HG02885 (cell line): Measurements from ENCODE around the gene MCF2L.
"Not testable (repeated sequence)": the region's sequence is repeated elsewhere in the genome, so short reads cannot be mapped to it uniquely, and the experiment has no call there.

Experiments used
- ATAC-seq: cut with Tn5 transposase; IDR thresholded peaks from one replicate; pipeline ENCODE4 v1.9.1; 2021; ENCODE audit warnings: mild to moderate bottlenecking; ENCODE audit not compliant: unreplicated experiment, poor library complexity

Gene MCF2L

DNA sequence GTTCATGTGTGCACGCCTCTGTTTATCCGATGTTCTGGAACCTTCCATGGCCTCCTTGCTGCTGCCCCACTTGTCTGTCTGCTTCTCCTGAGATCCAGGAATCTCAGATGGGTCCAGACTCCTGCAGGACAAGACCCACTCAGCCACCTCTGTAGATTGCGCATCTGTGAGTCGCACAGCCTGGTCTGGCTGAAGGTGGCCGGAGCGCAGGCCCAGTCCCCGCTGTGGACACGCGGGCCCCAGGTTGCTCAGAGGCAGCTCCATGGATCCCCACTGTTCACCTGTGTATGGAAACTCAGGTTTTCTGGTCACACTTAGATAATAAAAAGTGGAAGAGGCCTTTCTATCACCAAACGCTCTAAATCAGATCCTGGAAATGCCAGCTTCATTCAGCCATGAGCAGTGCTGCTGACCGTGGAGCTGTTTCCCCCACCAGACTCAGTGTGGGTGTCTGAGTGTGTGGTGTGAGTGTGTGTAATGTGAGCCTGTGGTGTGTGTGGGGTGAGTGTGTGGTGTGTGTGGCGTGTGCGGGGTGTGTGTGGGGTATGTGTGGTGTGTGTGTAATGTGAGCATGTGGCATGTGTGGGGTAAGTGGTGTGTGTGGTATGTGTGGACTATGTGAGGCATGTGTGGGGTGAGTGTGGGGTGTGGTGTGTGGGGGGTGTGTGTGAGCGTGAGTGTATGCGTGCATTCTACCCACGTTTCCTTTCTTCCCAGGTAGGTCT lies 59.5 kb downstream of the MCF2L start:
- ATAC-seq = no peak

DNA sequence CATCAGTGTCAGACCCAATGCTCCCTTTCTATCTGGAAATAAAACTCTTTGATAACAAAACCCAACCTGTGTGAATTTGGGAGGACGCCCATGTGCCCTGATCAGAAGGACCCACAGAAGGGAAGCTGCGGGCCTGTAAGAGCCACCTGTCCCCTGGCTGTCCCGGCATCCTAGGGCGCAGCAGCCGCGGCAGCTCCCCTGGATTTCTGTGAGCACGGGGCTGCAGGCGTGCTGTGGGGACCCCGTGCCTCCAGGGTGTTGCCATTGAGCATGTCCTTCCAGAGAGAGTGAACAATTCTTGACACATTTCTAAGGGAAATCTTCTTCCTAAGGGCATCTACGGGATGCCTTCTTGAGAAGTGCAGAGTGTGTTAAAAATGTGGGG lies 60.0 kb downstream of the MCF2L start:
- ATAC-seq = no peak

DNA sequence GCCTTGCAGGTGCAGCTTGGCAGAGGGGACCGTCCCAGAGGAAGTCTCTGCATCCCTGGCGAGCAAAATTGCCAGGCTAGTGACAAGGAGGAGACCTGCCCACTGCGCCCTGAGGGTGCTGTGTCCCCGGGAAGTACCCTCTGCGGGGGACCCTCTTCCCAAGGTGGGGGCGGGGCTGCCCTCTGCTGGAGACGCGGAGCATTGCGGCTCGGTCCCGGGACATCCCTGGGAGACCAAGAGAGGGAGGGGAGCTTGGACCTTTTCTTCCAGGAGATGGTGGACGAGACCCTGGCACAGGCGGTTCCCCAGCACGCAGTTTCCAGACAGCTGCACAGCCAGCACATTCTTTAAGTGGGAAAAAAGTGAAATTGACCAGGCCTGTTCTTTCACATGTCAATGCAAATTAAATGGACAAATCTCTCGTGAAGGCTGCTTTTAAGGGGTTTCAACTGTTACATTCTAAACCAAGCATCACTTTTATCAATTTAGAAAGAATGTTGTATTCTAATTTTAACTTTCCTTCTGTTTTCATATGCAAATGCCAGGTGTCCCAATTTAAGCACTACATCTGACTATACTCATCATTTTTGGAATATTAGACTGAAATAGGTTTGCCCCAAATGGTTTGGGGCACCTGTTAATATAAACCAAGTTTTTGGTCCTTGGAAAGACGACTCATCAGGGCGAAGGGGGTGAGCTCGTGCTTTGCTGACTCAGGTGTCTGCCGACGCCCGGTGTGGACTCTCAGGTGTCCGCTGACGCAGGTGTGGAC lies 60.7 kb downstream of the MCF2L start:
- ATAC-seq = no peak

DNA sequence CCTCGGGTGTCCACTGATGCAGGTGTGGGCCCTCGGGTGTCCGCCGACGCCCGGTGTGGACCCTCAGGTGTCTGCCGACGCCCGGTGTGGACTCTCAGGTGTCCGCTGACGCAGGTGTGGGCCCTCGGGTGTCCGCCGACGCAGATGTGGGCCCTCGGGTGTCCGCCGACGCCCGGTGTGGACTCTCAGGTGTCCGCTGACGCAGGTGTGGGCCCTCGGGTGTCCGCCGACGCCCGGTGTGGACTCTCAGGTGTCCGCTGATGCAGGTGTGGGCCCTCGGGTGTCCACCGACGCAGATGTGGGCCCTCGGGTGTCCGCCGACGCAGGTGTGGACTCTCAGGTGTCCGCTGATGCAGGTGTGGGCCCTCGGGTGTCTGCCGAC lies 61.2 kb downstream of the MCF2L start:
- ATAC-seq = not testable (repeated sequence)

DNA sequence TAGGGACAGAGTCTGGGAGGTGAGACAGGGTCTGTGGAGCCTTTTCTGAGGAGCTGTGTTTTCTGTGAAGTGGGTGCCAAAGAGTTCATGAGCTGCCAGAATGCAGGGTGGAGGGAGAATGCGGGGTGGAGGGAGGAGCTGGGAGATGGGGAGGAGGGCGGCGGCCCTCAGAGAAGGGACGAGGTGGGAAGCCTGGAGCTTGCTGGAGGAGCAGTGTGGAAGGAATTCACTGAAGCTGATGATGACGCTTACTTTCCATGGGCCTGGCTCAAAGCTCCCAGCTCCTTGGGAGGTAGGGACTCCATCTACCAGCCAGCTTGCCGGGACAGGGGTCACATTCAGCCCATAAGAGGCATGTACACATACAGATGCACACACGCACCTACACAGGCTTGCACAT lies 62.5 kb downstream of the MCF2L start:
- no peak for ATAC-seq

- ATAC-seq = no peak
Measured at GRCh38 chr13:113032291-113032690, 63.3 kb downstream of the MCF2L start.

DNA sequence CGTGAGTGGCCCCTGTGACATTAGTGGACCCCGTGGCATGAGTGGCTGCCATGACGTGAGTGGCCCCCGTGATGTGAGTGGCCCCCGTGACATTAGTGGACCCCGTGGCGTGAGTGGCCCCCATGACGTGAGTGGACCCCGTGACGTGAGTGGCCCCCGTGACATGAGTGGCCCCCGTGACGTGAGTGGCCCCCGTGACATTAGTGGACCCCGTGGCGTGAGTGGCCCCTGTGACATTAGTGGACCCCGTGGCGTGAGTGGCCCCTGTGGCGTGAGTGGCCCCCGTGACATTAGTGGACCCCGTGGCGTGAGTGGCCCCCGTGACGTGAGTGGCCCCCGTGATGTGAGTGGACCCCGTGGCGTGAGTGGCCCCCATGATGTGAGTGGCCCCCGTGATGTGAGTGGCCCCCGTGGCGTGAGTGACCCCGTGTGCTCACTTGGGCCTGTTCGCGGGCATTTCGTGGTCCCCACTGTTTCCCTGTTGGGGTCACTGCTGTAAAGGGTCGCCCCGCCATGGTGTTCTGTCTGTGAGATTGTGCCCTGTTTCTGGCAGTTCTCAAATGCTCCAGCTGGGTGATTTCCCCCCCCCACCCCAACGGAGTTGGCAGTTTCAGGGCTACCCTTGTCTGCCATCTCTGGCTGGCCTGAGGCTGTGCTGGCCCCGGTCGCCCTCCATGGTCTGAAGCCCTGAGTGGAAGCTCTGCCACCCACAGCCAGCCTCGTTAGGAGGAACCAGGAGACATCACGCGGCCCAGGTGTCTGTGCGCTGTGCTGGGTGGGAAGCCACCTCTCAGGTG lies 64.2 kb downstream of the MCF2L start:
- ATAC-seq = no peak

DNA sequence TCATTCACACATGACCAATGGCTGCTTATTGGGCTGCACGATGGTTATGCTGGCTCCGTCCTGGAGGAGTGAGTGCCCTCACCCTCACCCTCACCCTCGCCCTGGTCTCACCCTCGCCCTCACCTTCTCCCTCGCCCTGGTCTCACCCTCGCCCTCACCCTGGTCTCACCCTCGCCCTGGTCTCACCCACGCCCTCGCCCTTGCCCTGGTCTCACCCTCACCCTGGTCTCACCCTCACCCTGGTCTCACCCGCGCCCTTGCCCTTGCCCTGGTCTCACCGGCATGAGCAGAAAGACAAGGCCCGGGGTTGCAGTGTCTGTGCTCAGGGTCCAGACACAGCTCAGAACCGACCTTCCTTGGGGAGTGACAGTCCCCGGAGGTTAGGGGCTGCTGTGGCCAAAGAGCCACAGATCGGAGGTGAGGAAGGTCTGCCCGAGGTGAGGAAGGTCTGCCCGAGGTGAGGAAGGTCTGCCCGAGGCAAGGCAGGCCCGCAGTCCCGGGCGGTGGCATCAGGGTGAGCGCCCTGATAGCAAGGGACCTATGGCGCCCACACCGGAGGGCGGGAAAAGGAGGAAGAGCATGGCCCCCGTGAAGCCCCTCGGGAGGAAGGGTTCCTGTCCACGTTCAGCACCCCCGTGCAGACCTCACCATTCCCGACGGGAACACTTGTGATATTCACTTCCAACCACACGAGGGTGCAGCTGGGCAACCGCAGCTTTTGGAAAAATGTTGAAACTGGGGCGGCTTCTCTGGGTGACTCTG lies 65.6 kb downstream of the MCF2L start:
- ATAC-seq = no peak

GRCh38 chr13:113035213-113035800 lies 66.3 kb downstream of the MCF2L start:
- ATAC-seq = no peak

DNA sequence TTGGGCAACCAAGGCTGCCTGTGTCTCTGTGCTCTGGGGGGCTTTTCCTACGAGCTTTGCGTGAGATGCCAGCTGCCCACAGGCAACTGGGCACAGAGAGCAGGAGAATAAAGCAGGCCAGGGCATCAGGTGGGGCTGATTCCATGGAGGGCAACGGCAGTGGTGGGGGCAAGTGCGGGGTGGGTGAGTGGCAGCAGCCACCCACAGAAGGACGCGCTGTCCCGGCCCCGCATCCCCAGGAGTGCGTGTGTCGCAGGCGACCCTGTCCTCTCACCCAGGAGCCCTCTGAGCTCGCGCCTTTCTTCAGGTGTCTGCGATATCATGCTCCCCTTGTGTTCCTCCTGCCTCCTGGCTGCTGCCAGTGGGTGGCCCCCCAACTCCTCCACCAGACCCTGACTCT lies 67.4 kb downstream of the MCF2L start:
- no peak for ATAC-seq

- no peak for ATAC-seq
Measured at GRCh38 chr13:113040031-113040430, 71.0 kb downstream of the MCF2L start.

DNA sequence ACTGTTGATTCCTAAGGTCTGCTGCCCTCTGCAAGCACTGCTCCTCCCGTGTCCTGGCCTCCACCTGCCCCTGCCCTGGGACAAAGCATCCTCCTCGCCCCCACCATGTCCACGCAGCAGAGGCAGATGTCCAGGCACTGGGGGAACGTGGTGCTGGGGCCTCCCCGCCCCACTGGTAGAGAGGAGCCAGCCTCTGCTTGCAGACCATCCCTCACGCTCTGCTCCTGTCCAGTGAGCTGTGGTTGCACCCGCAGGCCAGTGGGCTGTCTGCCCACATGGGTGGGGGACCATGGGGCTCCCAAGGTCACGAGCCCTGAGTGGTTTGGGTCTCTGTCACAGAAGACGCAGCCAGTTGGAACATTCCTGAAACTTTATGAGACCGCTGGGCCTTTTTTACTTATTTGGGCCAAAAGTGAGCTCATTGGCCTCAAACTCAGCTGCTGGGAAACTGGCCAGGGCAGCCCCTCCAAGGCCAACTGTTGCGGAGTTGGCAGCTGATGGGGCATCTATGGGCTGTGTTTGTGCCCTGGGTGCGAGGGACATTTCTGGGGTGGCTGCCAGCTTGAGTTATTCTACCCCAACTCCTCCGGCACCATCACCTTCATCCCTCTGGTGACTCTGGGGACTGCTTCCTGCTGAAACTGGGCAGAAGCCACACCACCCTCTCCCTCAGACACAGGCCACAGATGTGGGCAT lies 71.7 kb downstream of the MCF2L start:
- no peak for ATAC-seq

- ATAC-seq = no peak
Measured at GRCh38 chr13:113041293-113041690, 72.3 kb downstream of the MCF2L start.

GRCh38 chr13:113041896-113042295 lies 72.9 kb downstream of the MCF2L start:
- ATAC-seq = no peak

DNA sequence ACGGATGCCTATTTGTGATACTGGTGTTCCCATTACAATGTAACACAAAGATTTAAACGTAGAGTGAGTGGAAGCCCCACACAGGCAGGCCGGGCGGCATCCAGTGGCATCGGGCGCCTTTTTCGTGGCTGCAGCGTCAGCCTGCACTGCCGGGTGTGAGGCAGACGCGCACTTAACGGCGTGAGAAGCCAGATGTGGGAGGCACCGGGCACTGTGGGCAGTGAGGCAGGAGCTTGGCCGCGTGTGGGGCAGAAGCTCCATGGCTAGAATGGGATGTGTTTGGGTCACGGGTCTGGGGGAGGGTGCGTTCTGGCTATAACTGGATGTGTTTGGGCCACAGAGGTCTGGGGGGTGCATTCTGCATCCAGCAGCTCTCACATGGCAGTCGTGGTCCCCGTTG lies 73.4 kb downstream of the MCF2L start:
- ATAC-seq = no peak

DNA sequence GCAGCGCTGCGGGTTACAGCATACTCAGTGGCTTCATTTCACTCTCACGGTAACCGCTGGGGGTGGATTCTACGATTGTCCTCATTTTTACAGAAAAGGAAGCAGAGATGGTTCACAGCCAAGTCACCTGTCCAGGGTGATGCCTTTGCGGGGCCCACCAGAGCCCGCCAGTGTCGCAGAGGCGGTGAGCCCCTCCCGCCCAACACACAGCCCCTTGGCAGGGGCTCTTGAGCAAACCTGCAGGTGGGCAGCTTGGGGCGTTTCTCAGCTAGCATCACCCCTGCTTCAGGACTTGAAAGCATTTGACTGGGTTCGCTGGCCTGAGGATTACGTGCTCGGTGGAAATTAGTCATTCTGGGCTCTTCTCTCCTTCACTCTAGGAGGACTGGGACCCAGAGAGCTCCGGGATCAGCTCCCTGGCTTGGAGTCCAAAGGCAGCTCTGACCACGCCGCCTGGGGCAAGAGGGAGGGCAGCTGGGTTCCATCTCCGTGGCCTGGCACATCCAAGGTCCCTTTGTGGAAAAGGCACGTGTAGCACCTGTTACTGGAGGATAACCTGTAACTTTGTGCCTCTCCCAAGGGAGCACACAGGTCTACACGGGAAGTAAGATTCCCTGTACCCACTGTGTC lies 74.1 kb downstream of the MCF2L start:
- ATAC-seq = no peak

- ATAC-seq = no peak
Measured at GRCh38 chr13:113043931-113044330, 74.9 kb downstream of the MCF2L start.

GRCh38 chr13:113044391-113045114 lies 75.5 kb downstream of the MCF2L start:
- ATAC-seq = no peak
